GM21367 (cell line): Measurements from ENCODE around the gene PCDHB15.
"Not testable (repeated sequence)": the region's sequence is repeated elsewhere in the genome, so short reads cannot be mapped to it uniquely, and the experiment has no call there.

Source experiments
- ATAC-seq: cut with Tn5 transposase; IDR thresholded peaks from one replicate; pipeline ENCODE4 v1.9.1; 2021; ENCODE audit not compliant: unreplicated experiment

PCDHB15 gene

DNA sequence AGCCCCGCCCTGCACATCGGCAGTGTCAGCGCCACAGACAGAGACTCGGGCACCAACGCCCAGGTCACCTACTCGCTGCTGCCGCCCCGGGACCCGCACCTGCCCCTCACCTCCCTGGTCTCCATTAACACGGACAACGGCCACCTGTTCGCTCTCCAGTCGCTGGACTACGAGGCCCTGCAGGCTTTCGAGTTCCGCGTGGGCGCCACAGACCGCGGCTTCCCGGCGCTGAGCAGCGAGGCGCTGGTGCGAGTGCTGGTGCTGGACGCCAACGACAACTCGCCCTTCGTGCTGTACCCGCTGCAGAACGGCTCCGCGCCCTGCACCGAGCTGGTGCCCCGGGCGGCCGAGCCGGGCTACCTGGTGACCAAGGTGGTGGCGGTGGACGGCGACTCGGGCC lies 1.8 kb downstream of the PCDHB15 start:
- not testable (repeated sequence) for ATAC-seq

DNA sequence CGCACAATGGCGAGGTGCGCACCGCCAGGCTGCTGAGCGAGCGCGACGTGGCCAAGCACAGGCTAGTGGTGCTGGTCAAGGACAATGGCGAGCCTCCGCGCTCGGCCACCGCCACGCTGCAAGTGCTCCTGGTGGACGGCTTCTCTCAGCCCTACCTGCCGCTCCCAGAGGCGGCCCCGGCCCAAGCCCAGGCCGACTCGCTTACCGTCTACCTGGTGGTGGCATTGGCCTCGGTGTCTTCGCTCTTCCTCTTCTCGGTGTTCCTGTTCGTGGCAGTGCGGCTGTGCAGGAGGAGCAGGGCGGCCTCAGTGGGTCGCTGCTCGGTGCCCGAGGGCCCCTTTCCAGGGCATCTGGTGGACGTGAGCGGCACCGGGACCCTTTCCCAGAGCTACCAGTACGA lies 2.2 kb downstream of the PCDHB15 start:
- not testable (repeated sequence) for ATAC-seq

DNA sequence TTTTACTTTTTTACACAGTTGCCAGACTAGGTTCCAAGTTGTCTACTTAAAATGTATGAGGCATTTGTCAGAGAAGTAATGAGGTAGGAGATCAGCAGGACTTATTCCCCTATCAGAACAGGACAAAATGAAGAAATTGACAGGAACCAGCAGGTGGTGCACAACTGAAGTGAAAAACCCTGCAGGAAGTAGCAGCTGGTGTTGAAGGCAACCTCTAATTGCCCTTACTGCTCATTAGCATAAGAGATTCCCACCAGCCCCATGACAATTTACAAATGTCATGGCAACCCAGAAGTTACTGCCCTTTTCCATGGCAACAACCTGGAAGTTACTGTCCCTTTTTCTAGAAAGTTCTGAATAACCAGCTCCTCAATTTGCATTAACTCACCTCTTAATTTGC lies 5.4 kb downstream of the PCDHB15 start:
- ATAC-seq, result no peak

DNA sequence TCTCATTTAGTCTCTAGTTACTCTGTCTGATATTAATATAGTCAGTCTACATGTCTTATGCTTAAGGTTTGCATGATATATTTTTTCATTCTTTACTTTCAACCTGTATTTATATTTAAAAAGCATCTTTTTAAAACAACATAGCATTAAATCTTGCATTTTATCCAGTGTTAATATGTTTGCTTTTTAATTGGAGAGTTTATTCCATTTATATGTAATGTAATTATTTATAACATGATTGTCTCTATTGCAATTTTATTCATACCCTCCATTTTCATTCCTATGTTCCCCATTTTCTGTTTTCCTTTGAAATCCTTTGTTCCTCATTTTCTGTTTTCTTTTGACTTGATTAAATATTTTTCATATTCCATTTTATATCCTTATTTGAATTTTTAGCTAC lies 13.3 kb downstream of the PCDHB15 start:
- ATAC-seq, result no peak

DNA sequence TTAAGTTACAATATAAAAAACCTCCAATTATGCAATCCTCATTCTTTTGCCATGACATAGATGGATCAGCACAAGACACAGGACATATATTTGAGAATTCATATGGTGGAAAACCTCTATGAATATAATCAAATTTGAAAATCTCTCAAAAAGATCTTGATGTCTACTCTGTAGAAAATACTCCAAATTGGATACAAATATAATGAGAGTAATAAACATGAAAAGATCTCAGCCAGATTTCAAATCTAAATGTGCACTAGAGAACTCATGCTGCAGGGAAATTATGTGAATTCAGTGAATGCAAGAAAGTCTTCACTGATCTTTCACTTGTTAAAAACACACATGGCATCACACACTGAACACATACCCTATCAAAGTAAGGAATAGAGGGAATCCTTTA lies 13.8 kb downstream of the PCDHB15 start:
- no peak for ATAC-seq

DNA sequence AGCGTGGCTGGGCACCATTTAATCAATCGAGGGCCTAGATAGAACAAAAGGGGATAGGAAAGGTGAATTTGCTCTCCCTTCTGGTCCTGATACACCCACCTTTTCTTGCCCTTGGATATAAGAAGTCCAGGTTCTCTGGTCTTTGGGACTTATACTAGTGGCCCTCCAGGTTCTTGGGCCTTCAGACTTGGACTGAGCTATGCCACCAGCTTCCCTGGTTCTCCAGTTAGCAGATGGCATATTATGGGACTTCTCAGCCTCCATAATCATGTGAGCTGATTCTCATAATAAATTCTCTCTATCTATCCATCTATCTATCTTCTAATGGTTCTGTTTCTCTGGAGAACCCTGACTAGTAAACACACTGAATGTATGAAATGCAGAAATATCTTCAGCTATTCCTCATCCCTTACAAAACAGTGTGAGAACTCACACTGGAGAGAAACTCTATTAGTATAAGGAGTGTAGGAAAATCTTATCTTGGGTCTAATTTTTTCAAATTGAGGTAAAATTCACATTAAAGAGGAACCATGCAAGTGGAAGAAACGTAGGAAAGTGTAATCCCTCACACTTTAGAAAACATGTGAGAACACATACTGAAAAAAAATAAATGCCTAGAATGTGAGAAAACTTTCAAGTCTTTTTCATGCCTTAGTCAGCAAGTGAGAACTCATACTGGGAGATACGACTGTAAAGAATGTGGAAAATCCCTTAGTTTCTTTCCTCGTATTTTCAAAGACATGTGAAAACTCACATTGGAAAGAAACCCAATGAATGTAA lies 15.5 kb downstream of the PCDHB15 start:
- ATAC-seq, result no peak

DNA sequence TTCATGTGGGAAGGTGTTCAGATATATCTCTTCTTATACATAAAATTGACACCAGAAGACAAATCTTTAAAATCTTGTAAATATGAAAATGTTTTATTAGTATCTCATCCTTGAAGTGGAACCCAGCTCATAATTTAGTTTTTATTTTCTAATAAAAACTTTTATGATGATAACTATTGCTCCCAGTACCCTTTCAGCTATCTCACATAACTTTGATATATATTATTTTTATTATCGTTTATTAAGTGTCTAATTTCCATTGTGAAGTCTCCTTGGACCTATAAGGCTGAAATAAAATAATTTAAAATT lies 16.0 kb downstream of the PCDHB15 start:
- no peak for ATAC-seq

DNA sequence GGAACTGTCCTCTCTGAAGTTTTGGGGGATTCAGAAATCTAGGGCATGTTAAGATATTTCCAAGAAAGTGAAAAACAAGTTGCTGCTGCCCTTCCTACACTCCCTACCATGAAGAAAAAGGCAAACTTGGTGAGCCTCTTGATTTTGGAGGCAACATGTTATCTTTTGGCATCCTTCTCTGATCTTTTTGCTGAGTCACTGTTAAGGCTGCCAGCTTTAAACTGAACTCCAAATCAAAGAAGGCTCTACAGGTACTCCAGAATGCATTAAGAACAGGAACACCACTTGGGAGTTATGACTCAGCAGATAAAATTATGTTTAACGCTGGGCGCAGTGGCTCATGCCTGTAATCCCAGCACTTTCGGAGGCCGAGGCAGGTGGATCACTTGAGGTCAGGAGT lies 24.0 kb downstream of the PCDHB15 start:
- no peak for ATAC-seq

DNA sequence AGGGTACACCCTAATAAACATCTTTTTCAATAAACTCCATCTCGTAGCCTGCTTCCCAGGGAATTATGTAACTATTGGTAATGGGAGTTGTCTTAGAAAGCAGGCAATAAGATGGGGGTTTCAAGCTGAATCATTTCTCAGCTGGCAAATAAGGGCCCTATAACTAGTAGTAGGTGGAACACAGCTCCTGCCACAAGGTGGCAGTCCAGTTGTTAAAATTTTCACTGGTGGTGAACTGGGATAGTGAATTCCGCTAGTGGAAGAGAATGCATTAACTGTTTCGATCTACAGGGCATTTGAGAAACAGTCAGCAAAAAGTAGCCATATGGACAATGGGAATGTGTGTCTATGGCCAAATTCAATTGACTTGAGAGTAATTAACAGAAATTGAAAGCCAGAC lies 27.7 kb downstream of the PCDHB15 start:
- no peak for ATAC-seq

DNA sequence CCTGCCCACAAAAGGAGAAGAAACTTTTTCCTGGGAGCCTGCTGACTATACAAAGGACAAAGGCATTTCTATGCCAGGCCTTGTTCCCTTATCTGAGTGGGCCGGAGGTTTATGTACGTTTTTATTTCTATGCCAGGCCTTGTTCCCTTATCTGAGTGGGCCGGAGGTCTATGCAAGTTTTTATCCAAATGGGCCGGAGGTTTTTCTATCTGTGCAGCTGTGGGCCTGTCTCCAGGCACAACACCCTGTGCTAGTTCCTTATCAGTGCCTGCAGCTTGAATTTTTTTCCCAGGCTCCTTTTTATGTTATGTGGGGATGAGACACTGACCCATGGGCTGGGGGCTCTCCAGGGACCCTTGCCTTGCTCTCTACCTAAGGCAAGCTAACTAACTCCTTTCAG lies 53.2 kb downstream of the PCDHB15 start:
- ATAC-seq, result no peak
